Amniotic stem cell (primary cell): ENCODE results near the gene SRP19.
"Not testable (repeated sequence)": the region's sequence is repeated elsewhere in the genome, so short reads cannot be mapped to it uniquely, and the experiment has no call there.

Experiments used
- DNase-seq: peaks from one replicate; lab custom pipeline; 2025; lab: John Stamatoyannopoulos, UW

Gene SRP19

GRCh38 chr5:112870966-112871365 lies 9.9 kb downstream of the SRP19 start:
- DNase-seq = no peak

- DNase-seq = no peak
These were observed 15.3 kb downstream of the SRP19 start for GRCh38 chr5:112876362-112876761.

DNA sequence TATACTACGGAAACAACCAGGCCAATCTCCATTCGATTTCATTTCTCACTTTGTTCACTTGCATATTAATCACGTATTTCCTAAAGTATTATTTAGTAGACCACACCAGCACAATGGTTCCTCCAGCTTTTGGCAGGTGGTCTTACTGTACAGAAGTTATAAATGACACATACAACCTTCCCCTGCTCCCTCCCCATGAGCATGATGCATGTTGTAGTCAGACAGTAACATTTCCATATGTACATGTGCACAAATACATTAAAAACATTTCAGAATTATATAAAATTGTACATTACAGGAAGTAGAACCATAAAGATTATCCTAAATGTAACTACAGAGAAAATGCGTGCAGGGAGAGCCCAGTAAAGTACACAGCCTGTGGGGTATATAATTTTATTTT lies 17.0 kb downstream of the SRP19 start:
- DNase-seq = no peak

DNA sequence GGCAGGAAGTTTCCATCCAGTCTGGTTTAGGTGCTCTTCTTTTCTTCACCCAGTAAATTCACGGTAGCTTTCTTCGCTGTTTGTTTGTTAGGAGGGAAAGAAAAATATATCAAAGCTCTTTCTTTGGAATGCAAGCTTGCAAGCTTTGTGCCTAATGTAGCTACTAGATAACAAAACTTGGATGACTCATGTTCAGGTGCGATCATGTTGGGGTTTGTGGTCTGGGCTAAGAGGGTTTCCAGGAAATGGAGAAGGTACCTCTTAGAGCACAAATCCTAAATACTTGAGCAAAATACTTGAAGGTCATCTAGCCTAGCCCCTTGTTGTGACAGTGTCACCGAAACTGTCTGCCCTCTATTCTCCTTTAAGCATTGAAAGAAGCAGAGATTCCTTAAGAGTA lies 17.7 kb downstream of the SRP19 start:
- DNase-seq = no peak

DNA sequence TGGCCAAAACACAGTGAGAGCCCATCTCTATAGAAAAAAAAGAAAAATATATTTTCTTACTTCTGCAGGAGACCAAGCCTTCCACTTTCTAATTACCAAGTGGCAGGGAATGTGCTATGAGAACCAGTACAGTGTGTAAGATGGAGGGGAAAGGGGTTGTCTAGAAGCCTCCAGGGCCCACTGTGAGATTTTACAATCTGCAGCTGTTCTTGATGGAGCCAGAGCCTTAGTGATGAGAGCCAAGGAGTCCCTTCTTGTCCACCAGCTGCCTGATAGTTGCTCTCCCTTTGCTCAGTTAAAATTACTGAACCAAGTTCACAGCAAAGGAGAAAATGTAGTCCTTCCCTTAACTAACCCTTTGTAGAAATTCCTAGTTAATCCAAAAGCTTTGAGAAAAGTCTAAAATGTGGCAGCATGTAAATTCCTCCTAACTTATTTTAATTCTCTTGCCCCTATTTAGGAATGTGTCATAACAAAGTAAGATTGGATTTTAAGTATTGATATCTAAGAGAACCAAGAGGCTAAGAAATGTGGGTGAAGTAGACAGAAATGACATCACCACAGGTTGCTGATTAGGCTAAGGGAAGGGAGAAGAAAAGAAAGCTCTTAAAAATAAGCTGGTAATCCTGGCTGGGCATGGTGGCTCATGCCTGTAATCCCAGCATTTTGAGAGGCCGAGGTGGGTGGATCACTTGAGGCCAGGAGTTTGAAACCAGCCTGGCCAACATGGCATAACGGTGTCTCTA lies 19.3 kb downstream of the SRP19 start:
- no peak for DNase-seq

DNA sequence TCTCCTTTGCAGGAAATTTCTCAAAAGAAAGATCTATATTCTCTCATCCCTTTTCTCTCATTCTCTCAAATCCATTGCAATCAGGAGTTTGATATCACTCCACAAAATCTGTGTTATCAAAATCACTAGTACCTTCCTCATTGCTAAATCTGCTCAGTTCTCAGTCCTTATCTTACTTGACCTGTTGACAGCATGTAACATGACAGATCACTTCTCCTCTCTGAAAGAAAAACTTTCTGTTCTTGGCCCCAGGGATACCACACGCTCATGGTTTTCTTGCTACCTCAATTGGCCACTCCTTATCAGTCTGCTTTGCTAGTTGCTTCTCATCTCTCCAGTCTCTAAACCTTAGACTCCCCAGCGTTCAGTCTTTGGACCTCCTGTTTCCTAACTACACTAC lies 22.1 kb downstream of the SRP19 start:
- no peak for DNase-seq

DNA sequence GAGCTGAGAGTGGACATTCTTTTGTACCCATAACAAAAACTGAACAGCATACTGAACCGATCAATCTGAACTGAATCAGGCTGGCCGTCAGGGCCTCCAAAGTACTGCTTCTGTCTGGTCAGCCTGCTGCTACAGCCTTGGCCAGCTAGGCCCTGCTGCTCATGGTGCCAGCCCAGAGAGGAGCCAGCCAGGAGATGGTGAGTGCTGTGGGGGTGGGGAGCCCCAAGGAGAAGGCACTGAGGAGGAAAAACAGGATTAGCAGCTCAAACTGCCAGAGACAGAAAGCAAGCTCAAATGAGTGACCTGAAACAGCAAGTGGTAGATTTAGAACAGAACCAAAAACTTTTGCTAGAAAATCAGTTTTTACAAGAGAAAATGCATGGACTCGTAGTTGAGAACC lies 23.9 kb downstream of the SRP19 start:
- DNase-seq = no peak

GRCh38 chr5:112886975-112887374 lies 25.9 kb downstream of the SRP19 start:
- no peak for DNase-seq

GRCh38 chr5:112892066-112892465 lies 31.0 kb downstream of the SRP19 start:
- not testable (repeated sequence) for DNase-seq

DNA sequence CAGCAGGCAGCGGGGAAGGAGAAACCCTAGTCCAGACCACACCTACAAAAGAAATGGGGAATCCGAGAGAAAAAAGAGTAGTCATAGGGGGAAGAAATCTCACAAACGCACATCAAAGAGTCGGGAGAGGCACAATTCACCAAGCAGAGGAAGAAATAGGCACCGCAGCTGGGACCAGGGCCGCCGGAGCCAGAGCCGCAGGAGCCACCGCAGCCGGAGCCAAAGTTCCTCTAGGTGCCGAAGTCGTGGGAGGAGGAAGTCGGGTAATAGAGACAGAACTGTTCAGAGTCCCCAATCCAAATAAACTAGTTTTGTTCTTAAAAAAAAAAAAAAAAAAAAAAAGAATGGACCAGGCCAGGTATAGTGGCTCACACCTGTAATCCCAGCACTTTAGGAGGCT lies 31.7 kb downstream of the SRP19 start:
- no peak for DNase-seq

GRCh38 chr5:112895682-112896081 lies 34.6 kb downstream of the SRP19 start:
- DNase-seq = no peak

- no peak for DNase-seq
These were observed 41.5 kb downstream of the SRP19 start for GRCh38 chr5:112902561-112902960.

GRCh38 chr5:112904996-112905395 lies 43.9 kb downstream of the SRP19 start:
- DNase-seq = not testable (repeated sequence)

- no peak for DNase-seq
These were observed 45.5 kb downstream of the SRP19 start for GRCh38 chr5:112906637-112907036.

GRCh38 chr5:112907166-112907631 lies 46.1 kb downstream of the SRP19 start:
- DNase-seq = no peak

DNA sequence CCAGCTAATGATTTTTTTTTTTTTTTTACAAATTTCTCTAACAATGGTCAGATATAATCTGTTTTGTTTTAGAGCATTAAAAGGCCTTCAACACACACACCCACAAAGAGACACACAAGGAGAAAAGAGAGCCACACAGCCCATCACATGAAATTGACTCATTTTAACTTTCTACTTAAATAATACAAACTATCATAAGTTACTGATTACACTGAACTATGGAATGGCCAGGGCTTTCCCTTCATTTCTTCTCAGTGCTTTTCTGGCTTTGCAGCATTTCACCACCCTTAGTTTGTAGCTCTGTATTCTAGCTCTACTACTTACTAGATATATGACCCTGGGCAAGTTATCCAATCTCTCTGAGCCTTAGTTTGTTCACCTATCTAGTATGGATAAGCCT lies 47.8 kb downstream of the SRP19 start:
- no peak for DNase-seq

DNA sequence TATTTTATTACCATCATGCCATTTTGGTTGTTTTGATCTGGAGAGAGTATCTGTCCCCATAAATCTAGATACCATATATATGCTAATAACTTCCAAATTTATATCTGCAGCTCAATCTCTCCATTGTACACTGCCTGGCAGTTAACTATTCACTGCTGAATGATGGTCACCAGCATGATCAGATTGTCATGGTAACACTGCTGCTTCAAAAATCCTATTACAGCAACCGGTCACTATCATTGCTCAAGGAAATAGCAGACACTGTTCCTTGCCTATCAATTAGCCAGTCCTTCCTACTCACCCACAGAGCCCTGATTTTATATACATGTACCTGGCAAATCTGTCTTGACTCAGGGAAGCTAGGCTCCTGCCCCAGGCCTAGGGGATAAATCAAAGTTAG lies 49.4 kb downstream of the SRP19 start:
- no peak for DNase-seq

- no peak for DNase-seq
These were observed 53.5 kb downstream of the SRP19 start for GRCh38 chr5:112914584-112914983.

- no peak for DNase-seq
These were observed 54.7 kb downstream of the SRP19 start for GRCh38 chr5:112915831-112916230.

GRCh38 chr5:112917453-112917995 lies 56.4 kb downstream of the SRP19 start:
- DNase-seq = no peak

DNA sequence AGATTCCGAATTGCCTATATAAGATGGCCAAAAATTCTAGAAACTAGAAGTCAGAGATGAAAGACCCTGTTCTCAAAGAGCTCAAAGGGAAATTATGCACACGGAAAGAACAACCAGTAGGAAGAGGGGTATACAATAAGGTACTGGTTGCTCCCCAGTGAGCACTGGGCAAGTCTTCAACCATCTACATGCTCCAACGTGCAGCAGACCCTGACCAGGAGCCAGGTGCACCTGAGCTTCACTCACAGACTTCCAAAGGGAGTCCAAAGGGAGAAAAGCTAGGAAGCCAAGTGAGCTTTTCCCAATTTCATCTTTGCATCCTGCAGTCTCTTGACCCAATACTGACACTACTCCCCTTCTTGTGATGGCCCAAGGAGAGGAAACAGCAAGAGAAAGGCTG lies 57.0 kb downstream of the SRP19 start:
- DNase-seq = no peak

GRCh38 chr5:112918679-112919078 lies 57.6 kb downstream of the SRP19 start:
- no peak for DNase-seq
